ENCODE measurements around the gene KSR1. TPM values are rescaled to one million over a fixed set of nuclear protein-coding genes. Genes with fewer than 3 reads are reported as not detected.

The KSR1 gene
- total and polyA plus RNA-seq, 9 of the 15 experiments (the other 6 are each of a cell fraction or from before 2014, with no cell fraction given), result 1.4 to 51.7 (median 18.4) TPM

- no peaks in the 10 kb centered on the region for H3K9me3 ChIP-seq (replicated peaks; ENCODE audit: control insufficient read depth, insufficient read depth, low read depth, low read length)
- 45% methylated on average over 4 of the region's 4 CpGs for WGBS (ENCODE audit: insufficient coverage, low coverage, missing lambda C conversion rate)
- peaks cover 0 to 6% of the 10 kb centered on the region in 2 experiments; a peak in 2 of 5 replicates for H3K4me1 ChIP-seq (replicated peaks in 1 of 2; ENCODE audit: control insufficient read depth in 2 of 2, insufficient read depth in 2 of 2, low read length in 2 of 2)
- no peaks in the 10 kb centered on the region for H3K27me3 ChIP-seq (ENCODE audit: control insufficient read depth in 2 of 2, insufficient read depth in 2 of 2, low read length in 2 of 2)
- POLR2A ChIA-PET, result interaction anchor here (0.6 to 1.0 kb wide), 3 partner anchors 19 to 28 kb away, joined by 3 read pairs; no protein-coding TSS in a partner anchor
- no peak overlapping the region for H3K9ac ChIP-seq (ENCODE audit: insufficient read depth in 1 of 2, low read depth in 2 of 2, low read length in 2 of 2)
- FAIRE-seq (no peak), DNase-seq (ENCODE audit: extremely low read depth in 1 of 4, low spot score in 3 of 4) (no peak), ATAC-seq (no peak)
- no TSS peak for BruUV-seq (replicated peaks)
- H3K79me2 ChIP-seq (ENCODE audit: control insufficient read depth, insufficient read depth, low read length), result no peaks in the 10 kb centered on the region
- intact Hi-C loops (cut with micrococcal nuclease), result no loop called here
- CTCF ChIA-PET (ENCODE audit: low intra/inter-chr PET ratio), result no interaction called here
- no peak overlapping the region for H2AFZ ChIP-seq (ENCODE audit: low read depth, low read length)
- H3K36me3 ChIP-seq (ENCODE audit: control insufficient read depth, insufficient read depth, low read length), result no peaks in the 10 kb centered on the region
- H3K4me3 ChIP-seq, result no peak overlapping the region
- in situ Hi-C loops (cut with MboI), result no loop called here
- H4K20me1 ChIP-seq (replicated peaks; ENCODE audit: control insufficient read depth, insufficient read depth, low read length), result no peaks in the 10 kb centered on the region
- H3K27ac ChIP-seq (ENCODE audit: extremely low read depth, low read depth, low read length), result no peak overlapping the region
- H3K4me2 ChIP-seq (ENCODE audit: insufficient read depth, low read length), result no peak overlapping the region
- H3K9me1 ChIP-seq (ENCODE audit: control insufficient read depth, insufficient read depth, low read length), result no peaks in the 10 kb centered on the region
- TF ChIP-seq HDAC2 (IDR thresholded peaks at IDR 0.05) (no peak), NR2C2 (CRISPR knock-in tag; IDR thresholded peaks at IDR 0.05) (no peak), NR2C2 (tag; IDR thresholded peaks at IDR 0.05) (no peak), SFPQ (IDR thresholded peaks at IDR 0.05; ENCODE audit: low read depth, low read length) (no peak), ZNF24 (IDR thresholded peaks at IDR 0.05) (no peak), ZEB2 (IDR thresholded peaks at IDR 0.05) (no peak), NONO (IDR thresholded peaks at IDR 0.05; ENCODE audit: low read depth in 2 of 2, low read length in 1 of 2) (no peak), NUFIP1 (IDR thresholded peaks at IDR 0.05; ENCODE audit: partially characterized antibody) (no peak), MAZ (CRISPR knock-in tag; conservative IDR thresholded peaks at IDR 0.05 in 1 of 2, IDR thresholded peaks at IDR 0.05 in 1 of 2) (no peak), MAFG (tag; conservative IDR thresholded peaks at IDR 0.05) (no peak), IRF9 (tag; IDR thresholded peaks at IDR 0.05) (no peak), RAD21 (CRISPR knock-in tag; conservative IDR thresholded peaks at IDR 0.05 in 1 of 2, IDR thresholded peaks at IDR 0.05 in 1 of 2) (no peak), POU5F1 (IDR thresholded peaks at IDR 0.05; ENCODE audit: borderline replicate concordance, low read depth, low read length, partially characterized antibody) (no peak), KLF1 (tag; IDR thresholded peaks at IDR 0.05) (no peak), BRF2 (IDR thresholded peaks at IDR 0.05; ENCODE audit: borderline replicate concordance, insufficient read depth, insufficient read length) (no peak), ZFP30 (CRISPR knock-in tag; IDR thresholded peaks at IDR 0.05; ENCODE audit: borderline replicate concordance) (no peak), NRF1 (conservative IDR thresholded peaks at IDR 0.05 in 1 of 2, IDR thresholded peaks at IDR 0.05 in 1 of 2) (no peak), MLX (CRISPR knock-in tag; conservative IDR thresholded peaks at IDR 0.05) (no peak), PRMT5 (CRISPR knock-in tag; IDR thresholded peaks at IDR 0.05) (no peak), ZSCAN29 (IDR thresholded peaks at IDR 0.05) (no peak)
Measured at GRCh38 chr17:27419156-27419555, 37.1 kb upstream of the KSR1 start.
